ENCODE results near the gene ARID1B. TPM values are rescaled to one million over a fixed set of nuclear protein-coding genes. Genes with fewer than 3 reads are reported as not detected.

Gene ARID1B
- total RNA-seq, 1 donor from 2014 or later, result 47.3 TPM

GRCh38 chr6:156887623-156888269 is 110.6 kb downstream of the ARID1B start:
- Histone ChIP-seq H3K4me3 (ENCODE audit: low read depth, low read length) (no peak overlapping the region), H3K27me3 (ENCODE audit: control insufficient read depth, insufficient read depth, low read length) (no peaks in the 10 kb centered on the region), H3K36me3 (ENCODE audit: control insufficient read depth, insufficient read depth, low read length) (no peaks in the 10 kb centered on the region)
- TF ChIP-seq CTCF (IDR thresholded peaks at IDR 0.05; ENCODE audit: insufficient read depth, low read length, poor library complexity, severe bottlenecking), result no peak
- no peak for DNase-seq (ENCODE audit: low read depth)

- Histone ChIP-seq H3K4me3 (ENCODE audit: low read depth, low read length) (no peak overlapping the region), H3K36me3 (ENCODE audit: control insufficient read depth, insufficient read depth, low read length) (no peaks in the 10 kb centered on the region), H3K27me3 (ENCODE audit: control insufficient read depth, insufficient read depth, low read length) (no peaks in the 10 kb centered on the region)
- DNase-seq (ENCODE audit: low read depth), result no peak
- no peak for TF ChIP-seq CTCF (IDR thresholded peaks at IDR 0.05; ENCODE audit: insufficient read depth, low read length, poor library complexity, severe bottlenecking)
Measured at GRCh38 chr6:156889469-156889868, 112.3 kb downstream of the ARID1B start.

- no peaks in the 10 kb centered on the region for H3K27me3 ChIP-seq (ENCODE audit: control insufficient read depth, insufficient read depth, low read length)
- no peaks in the 10 kb centered on the region for H3K36me3 ChIP-seq (ENCODE audit: control insufficient read depth, insufficient read depth, low read length)
- no peak for TF ChIP-seq CTCF (IDR thresholded peaks at IDR 0.05; ENCODE audit: insufficient read depth, low read length, poor library complexity, severe bottlenecking)
- DNase-seq (ENCODE audit: low read depth), result no peak
- H3K4me3 ChIP-seq (ENCODE audit: low read depth, low read length), result no peak overlapping the region
Measured at GRCh38 chr6:156889986-156890385, 112.8 kb downstream of the ARID1B start.

- TF ChIP-seq CTCF (IDR thresholded peaks at IDR 0.05; ENCODE audit: insufficient read depth, low read length, poor library complexity, severe bottlenecking), result no peak
- Histone ChIP-seq H3K27me3 (ENCODE audit: control insufficient read depth, insufficient read depth, low read length) (no peaks in the 10 kb centered on the region), H3K4me3 (ENCODE audit: low read depth, low read length) (no peak overlapping the region), H3K36me3 (ENCODE audit: control insufficient read depth, insufficient read depth, low read length) (no peaks in the 10 kb centered on the region)
- no peak for DNase-seq (ENCODE audit: low read depth)
Measured at GRCh38 chr6:156890627-156891314, 113.6 kb downstream of the ARID1B start.

- no peaks in the 10 kb centered on the region for H3K27me3 ChIP-seq (ENCODE audit: control insufficient read depth, insufficient read depth, low read length)
- no peak for DNase-seq (ENCODE audit: low read depth)
- no peak overlapping the region for H3K4me3 ChIP-seq (ENCODE audit: low read depth, low read length)
- TF ChIP-seq CTCF (IDR thresholded peaks at IDR 0.05; ENCODE audit: insufficient read depth, low read length, poor library complexity, severe bottlenecking), result no peak
- H3K36me3 ChIP-seq (ENCODE audit: control insufficient read depth, insufficient read depth, low read length), result no peaks in the 10 kb centered on the region
Measured at GRCh38 chr6:156897907-156898531, 120.8 kb downstream of the ARID1B start.
